ENCODE data around the gene KIAA0753. TPM values are rescaled to one million over a fixed set of nuclear protein-coding genes. Genes with fewer than 3 reads are reported as not detected.

Gene KIAA0753
- polyA plus RNA-seq, 5 donors, result 25.1 to 45.0 (median 38.4) TPM

DNA sequence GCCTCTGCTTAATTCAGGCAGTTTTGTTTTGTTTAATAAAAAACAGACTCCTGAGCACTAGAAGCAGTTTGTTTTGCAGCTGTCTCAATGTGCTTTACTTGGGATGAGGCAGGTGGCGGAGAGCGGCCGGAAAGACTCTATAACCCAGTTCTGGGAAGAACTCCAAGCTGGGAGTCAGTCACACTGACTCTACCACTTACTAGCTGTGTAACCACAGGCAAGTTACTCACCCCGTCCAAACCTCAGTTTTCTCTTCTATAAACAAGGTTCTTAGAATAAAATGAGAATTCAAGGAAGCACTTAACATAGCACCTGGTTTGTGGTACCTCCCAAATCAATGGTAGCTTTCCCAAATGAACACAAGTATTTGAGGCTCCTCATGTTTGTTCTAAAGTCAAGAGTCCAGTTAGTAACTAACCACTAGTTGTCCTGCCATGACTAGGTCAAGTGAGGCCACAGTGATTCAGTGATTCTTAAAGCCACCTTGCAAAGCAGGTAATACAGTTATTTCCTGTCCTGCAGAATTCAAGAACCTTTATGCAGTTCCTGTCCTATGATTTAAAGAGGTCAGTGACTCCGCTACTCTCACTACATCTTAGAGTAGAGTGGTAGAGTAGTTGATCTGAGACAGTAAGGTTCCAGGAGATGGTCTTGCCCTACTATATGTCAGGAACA is 3.1 kb upstream of the KIAA0753 start:
- no peak for DNase-seq

GRCh38 chr17:6642592-6642991 is 2.1 kb upstream of the KIAA0753 start:
- DNase-seq, result no peak

GRCh38 chr17:6641247-6641863 is 844 bp upstream of the KIAA0753 start:
- peak in 1 of 2 donors; percentile 52 for DNase-seq

DNA sequence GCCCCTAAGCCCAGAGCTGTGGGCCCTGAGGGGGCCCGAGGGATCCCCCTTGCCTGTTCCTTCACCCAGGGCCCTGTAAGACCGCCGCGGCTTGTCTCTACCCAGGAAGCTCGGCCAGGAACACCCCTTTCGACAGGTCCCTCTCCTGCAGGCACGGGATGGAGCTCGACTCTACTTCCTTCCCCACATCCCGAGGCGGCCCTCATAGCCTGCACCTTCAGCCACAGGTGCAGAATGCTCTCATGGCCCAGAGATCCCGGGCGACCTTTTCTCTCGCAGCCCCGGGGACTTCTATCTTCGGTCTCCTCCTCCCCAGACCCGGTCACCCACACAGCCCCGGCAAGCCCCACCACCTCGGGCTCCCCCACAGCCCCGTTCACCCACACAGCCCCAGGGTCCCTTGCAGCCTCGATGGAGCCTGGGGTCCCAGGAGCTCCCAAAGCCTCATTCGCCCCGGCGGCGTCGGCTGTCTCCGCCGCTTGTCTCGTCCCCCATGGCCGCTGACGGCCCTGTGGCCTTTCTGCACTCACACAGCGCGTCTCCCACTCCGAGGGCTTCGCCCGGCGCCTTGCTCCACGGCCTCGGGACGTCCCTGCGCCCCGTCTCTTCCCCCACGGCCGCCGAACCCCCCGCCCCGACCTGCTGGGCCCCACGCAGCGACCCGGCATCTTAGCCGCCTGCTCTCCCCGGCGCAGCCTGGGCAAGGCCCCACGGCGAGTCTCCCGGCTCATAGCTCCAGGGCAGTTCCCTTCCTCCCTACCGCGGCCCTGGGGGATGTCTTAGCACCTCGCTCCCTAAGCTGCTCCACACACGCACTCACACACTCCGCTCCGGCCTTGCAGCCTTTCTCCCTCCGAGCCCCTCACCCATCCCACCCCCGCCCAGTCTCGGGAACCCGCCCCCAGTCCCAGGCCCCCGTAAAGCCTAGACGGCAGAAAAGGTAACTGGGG is 650 bp downstream of the KIAA0753 start:
- DNase-seq, result no peak

GRCh38 chr17:6639014-6639585 is 1.4 kb downstream of the KIAA0753 start:
- no peak for DNase-seq

- DNase-seq, result no peak
Measured at GRCh38 chr17:6638046-6638908, 2.2 kb downstream of the KIAA0753 start.

GRCh38 chr17:6637458-6637840 is 3.1 kb downstream of the KIAA0753 start:
- DNase-seq, result no peak

DNA sequence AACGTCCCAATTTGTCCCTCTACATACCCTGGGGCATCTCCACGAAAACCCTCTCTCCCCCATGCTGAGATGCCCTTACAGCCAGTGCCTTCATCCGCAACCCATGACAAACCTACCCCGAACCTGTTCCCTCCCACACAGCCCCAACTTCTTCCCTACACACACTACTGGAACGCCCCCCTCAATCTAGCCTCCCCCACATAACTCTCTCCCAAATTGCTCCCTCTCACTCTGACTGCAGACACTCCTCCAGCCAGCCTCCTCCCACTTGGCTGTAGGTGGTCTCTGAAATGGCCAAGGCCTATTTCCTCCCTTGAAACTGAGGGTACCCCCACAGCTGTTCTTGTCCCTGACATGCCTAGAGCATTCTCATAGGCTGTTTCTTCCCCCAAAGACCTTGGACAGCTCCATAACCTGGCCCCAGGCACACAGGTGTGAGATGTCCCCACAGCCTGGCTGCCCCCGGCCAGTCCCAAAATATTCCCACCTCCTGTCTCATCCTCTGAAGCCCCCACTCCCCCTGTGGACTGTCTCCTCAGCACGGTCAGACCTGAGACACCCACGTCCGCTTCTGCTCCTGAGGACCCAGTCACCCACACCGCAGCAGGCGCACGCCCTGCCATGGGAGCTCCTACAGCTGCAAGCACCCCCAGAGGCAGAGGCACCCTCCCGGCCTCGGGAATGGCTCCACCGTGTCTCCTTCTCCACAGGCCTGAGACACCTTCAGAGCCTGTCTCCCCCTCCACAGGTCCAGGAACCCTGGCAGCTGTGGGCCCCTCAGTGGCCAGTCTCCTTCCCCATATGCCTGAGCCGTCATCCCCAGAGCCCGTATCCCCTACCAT is 3.7 kb downstream of the KIAA0753 start:
- no peak for DNase-seq

DNA sequence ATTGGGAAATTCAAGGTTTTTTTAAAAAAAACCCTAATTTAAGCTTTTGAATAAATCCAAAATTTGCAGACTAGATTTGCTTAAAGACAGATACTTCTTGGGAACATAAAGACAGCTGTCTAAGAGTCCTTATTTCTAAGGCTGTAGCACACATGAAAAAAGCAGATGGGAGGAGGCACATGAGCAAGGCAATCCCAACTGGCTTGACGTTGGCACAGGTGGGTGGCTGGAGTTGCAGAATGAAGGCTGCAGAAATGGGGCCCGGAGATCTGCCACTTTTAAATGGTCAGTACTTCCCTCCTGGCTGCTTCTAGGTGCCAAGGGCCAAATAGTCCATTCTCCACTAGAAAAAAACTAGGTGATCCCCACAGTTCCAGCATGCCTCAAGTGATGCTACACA is 4.4 kb downstream of the KIAA0753 start:
- no peak for DNase-seq

DNA sequence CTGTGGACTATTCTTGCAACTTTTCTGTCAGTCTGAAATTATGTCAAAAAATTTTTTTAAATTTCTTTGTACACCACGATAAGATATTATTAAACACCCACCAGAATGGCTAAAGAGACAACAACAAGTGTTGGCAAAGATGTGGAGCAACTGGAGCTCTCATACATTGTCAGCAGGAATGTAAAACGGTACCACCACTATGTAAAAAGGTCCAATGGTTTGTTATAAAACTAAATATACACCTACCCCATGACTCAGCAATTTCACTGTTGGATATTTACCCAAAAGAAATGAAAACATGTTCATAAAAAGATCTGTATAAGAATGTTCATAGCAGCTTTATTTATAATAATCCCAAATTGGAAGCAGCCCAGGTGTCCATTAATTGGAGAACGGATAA is 7.2 kb downstream of the KIAA0753 start:
- DNase-seq, result no peak

DNA sequence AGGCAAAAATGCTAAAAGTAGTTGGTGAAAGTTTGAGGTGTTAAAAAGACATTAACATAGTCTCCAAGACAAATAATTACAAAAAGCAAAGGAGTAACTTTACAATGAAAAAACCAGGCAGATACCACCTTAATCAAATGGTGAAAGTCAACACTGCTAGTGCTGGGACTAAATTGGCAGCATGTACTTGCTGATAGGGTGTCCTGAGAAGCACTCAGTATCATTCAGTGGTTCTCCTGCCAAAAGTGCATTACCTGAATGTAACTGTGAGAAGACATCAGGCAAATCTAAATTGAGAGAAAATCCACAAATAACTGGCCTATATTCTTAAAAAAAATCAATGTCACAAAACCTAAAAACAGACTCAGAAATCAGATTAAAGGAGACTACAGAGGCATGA is 8.0 kb downstream of the KIAA0753 start:
- DNase-seq, result no peak

- no peak for DNase-seq
Measured at GRCh38 chr17:6630390-6630789, 10.1 kb downstream of the KIAA0753 start.

GRCh38 chr17:6627019-6627418 is 13.5 kb downstream of the KIAA0753 start:
- DNase-seq, result no peak

GRCh38 chr17:6626616-6627015 is 13.9 kb downstream of the KIAA0753 start:
- no peak for DNase-seq

DNA sequence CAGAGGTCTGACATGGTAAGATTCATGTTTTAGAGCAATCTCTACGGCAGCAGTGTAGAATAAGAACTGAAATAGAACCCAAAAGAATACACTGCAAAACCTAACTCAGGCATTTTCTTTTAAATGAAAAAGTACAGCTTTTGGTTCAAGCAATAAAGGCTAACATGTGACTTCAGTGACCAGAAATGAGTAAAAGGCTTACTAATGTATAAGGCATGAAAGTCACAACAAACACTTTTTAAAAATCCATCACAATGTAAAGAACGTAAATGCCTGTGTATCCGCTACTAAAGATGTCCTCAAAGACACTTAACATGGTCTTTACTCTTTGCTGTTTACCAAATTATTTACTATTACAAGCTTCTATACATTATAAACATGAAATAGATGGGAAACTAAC is 16.6 kb downstream of the KIAA0753 start:
- no peak for DNase-seq

DNA sequence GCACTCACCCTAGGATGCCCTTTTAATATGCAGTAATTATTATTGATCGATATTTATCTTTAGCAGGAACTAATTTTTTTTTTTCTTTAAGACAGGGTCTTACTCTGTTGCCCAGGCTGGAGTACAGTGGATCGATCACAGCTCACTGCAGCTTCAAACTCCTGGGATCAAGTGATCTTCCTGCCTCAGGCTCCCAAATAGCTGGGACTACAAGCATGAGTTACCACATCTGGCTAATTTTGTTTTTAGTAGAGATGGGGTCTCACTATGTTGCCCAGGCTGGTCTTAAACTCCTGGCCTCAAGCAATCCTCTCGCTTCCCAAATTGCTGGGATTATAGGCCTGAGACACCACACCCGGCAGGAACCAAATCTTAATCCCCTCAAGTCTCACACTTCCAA is 29.3 kb downstream of the KIAA0753 start:
- DNase-seq, result no peak

- no peak for DNase-seq
Measured at GRCh38 chr17:6610011-6610410, 30.5 kb downstream of the KIAA0753 start.

GRCh38 chr17:6608321-6608720 is 32.2 kb downstream of the KIAA0753 start:
- no peak for DNase-seq

DNA sequence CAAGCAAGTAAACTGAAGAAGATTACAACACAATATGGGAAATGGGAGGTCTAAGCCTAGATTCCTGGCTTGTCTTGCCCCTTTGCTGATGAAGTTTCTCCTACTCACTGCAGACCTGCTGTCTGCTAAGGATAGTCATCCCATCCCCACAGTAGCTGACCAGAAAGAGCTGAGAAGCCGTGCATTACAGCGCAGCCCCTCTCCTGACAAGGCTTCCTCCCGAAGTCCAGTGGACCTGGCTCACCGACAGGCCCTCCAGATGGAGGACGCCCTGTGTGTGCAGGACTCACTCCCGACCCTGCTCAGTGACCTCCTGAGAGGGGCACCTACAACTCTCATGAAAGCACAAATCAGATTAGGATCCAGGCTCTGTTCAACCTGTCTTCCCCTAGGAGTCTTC is 35.4 kb downstream of the KIAA0753 start:
- no peak for DNase-seq

DNA sequence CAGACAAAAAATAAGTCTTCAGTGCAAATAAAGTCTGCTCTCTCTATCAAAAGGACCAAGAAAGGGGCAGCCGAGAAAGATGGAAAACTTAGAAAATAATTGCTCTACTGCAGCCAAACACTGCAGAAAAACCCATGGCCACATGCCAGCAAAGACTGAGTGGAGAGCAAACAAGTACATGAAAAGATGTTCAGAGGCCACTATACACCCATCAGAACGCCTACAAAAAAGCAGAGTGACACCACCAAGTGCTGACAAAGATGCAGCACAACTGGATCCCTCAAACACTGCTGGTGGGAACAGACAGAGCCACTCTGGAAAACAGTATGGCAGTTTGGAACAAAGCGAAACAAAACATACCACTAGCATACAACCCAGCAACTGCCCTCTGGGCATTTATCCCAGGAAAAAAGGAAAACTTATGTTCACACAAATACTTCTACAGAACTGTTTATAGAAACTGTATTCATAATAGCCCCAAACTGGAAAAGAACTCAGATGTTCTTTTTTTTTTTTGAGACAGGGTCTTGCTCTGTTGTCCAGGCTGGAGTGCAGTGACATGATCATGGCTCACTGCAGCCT is 36.7 kb downstream of the KIAA0753 start:
- peak; percentile 63 to 65 for DNase-seq
